ENCODE data around the gene GGT1.
A peak's percentile ranks its signal among the peaks of the same experiment; 100 is the strongest.
"Not testable (repeated sequence)": the region's sequence is repeated elsewhere in the genome, so short reads cannot be mapped to it uniquely, and the experiment has no call there.

GGT1 gene

DNA sequence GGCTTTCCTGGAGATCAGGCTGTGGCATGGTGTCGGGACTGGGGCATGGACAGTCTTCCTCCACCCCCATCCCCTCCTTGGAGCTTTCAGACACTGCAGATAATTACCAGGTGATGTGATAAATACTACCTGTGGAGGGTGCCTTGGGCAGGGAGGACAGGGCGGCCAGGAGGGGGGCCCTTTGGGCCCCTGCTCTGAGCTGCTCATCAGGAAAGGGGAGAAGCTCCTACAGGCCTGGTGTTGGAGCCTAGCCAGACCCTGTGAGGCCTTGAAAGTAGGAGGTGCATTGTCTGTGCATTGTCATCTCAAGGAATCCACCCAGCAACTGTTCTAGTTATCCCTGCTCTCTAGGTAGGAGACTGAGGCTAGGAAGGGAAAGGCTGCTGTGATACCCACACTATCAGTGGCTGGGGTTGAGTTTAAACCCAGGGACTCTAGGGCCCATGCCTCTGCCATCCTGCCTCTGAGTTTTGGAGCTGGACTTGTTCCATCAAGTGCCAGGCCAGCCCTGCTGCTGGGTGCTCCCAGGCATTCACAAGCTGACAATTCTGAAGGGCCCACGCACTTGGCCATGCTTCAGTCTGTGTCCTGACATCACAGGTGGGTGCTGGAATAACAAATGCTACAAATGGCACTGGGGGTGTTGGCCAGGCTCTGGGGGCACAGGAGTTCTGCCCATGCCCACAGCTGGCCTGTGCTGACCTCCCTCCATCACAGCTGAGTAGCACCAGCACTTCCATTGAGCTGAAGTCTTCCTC lies 2.9 kb upstream of the GGT1 start:
- not testable (repeated sequence) for DNase-seq (ENCODE audit: low read depth)

DNA sequence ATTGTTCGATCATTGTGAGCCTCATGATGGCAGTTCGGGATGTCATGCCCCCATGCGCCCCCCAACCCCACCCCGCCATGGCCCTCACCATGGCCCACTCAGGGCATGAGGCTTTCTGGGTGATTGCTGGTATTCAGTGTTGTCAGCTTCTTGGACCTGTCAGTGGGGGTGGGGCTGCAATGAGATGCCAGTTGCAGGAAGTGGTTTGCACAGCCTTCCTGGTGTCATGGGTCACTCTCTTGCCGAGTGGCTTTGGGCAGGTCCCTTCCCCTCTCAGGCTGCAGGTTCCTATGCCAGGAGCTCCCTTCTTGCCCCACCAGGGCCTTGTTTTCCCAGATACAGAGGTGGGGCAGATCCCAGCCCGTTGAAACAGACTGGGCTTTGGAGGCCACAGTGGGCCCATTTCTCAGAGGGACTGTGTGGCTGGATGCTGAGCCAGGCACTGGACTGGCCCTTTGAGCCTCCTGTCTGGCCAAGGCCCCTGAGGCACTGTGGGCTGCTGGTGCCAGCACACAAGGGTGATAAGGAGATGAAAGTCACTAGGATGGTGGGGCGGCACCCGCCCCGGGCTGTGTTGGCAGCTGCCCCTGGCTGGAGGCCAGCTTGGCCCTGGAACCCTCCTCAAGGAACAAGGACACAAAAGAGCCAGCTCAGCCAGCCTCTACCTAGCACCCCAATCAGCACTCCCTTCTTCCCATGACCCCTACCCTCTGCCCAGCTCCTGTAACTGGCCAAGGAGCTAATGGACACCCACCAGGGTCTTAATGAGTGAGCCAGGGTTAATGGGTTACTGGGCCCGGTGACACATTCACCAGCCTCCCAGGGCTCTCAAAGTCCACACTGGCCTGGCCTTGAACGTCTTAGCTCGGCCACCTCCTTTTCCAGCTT lies 1.5 kb upstream of the GGT1 start:
- DNase-seq (ENCODE audit: low read depth), result no peak

DNA sequence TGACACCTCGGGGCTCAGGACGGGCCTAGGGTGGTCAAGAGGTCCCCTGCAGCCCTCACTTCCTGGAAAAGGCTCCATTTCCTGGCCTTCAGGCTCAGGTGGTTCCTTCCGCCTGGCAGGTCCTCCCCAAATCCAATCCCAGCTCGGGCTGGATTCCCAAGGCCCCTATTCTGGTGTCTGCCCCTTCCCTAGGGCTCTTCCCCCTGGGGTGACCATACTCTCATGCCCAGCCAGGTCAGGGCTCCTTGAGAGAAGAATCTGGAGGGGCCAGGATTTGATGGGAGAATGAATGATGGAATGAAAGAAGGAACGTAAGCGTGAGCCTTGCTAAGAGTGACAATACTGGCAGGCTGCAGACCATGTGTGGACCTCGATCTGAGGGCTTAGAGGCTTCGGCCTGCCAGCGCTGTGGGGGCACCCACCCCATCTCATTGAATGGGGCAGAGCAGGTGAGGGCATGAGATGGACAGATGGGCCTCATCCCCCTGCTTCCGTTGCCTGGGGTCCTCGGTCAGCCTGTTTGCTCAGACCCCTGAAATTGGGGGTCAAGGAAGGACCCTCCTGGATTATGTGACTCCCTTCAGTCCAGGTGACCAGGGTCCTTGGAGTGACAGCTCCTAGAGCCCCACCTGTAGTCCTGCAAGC lies 766 bp upstream of the GGT1 start:
- DNase-seq (ENCODE audit: low read depth), result not testable (repeated sequence)

DNA sequence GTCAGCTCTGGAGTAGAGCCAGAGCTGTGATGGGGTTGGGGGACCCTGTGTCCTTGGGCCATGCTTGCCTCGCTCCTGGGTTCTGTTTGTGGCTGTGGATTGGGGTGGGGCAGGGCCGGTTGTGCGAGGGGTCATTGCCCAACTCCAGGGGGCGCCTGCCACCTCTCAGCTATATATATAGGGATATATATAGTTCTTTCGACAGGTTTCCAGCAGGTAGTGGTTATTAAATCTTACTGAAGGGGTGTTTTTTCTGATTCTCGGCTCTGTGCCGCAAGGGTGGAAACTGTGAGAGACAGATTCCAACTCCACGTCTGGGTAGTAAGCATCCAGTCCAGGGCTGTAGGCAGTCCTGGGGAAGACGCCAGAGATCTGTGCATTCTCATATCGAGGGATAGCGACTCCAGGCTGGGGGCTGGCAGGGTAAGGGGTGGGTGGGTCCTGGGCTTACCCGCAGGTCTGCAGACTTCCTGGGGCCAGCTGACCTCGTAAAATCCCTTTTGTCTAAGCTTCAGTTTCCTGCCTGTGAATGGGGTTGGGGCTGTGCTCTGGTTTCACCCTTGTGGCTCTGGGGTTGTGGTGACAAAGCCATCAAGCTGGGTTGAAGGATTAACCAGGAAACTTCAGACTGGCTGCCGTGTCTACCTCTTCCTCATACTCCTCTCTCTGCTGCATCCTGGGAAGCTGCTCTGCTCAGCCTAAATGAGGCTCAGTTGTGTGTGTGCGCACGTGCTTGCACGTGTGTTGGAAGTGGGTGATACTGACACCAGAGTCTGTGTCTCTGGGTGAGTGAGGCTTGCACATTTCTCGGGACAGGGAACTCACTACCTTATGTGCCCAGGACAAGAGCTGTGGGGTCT lies 1.0 kb downstream of the GGT1 start:
- DNase-seq (ENCODE audit: low read depth), result not testable (repeated sequence)

DNA sequence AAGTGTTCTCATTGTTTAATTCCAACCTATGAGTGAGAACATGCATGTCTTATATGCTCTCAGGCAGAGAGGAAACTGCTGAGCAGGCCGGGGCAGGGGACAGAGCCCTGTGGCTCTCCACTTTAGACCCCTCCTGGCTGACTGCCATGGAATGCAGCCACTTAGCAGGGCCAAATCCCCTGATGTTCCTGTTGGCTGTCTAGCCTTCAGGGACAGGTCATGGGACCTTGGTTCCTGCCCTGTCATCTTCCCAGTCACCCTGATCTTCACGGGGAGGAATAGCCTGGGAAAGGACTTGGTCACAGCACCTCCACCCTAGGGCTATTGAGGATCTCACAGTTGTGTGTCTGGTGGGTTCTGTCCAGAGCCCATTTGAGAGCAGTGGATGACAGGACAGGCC lies 3.3 kb downstream of the GGT1 start:
- not testable (repeated sequence) for DNase-seq (ENCODE audit: low read depth)

DNA sequence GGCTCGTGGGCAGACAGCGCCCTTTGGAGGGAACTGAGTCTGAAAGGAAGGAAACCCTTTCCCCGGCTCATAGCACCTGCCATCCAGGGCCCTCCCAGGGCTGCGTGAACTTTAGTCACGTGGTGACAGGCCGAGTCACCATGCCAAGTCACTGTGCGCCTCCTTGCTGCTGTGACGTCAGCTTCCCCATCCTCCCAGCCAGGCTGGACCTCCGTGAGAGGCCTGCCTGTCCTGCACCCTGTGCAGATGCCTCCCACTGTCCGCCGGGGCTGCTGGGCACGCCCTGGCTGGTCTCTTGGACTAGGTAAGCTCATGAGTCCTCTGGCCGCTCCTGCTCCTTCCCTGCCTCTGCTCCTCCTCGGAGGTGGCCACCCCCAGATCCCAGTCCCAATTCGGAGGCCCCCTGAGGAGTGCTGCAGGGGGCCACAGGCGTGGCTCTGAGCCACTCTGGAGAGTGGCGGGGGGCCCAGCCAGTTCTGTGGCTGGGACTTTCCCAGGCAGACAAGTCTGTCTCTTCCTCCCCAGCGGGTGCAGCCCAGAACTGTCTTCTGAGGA lies 4.5 kb downstream of the GGT1 start:
- DNase-seq (ENCODE audit: low read depth), result peak; percentile 23

DNA sequence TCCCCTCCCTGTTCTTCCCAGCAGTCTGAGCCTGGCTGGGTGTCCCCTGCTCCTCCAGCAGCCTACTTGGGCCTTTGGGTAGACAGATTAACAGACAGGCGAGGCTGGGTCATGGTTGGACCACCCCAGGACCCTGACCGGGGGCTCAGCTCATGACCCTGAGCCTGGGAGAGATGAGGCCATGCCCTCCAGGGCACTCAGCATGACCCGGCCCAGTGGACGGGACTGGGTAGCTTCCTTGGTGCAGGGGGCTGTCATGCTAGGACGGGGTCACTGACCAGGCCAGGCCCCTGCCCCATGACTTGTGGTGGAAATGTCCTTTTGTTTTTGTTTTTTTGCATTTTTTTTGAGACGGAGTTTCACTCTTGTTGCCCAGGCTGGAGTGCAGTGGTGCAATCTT lies 5.3 kb downstream of the GGT1 start:
- DNase-seq (ENCODE audit: low read depth), result not testable (repeated sequence)

DNA sequence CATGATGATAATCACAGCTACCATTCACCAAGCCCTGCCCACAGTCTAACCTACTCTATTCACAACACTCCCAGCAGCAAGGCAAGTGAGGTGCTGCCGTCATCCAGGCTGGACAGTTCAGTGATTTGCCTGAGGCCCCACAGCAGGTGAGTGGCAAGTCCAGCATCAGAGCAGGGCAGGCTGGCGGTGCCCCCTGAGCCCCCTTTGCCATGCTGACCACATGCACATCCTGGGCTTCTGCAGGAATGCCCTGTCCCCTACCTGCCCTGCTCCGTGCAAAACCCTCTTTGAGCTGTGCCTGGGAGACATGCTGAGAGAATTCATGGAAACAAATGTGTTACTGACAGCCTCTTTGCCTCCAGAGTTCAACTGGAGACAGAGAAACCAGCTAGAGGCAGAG lies 6.9 kb downstream of the GGT1 start:
- not testable (repeated sequence) for DNase-seq (ENCODE audit: low read depth)

DNA sequence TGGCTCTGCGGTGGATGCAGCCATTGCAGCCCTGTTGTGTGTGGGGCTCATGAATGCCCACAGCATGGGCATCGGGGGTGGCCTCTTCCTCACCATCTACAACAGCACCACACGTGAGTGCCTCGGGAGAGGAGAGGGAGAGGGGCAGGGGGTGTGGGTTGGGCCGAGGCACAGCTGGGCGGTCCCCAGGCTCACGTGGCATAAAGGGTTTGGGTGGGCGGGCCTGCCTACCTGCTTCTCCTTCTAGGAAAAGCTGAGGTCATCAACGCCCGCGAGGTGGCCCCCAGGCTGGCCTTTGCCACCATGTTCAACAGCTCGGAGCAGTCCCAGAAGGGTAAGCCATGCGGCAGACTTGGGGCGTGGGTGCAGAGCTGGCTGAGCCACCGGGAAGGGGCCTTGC lies 11.8 kb downstream of the GGT1 start:
- not testable (repeated sequence) for DNase-seq (ENCODE audit: low read depth)

DNA sequence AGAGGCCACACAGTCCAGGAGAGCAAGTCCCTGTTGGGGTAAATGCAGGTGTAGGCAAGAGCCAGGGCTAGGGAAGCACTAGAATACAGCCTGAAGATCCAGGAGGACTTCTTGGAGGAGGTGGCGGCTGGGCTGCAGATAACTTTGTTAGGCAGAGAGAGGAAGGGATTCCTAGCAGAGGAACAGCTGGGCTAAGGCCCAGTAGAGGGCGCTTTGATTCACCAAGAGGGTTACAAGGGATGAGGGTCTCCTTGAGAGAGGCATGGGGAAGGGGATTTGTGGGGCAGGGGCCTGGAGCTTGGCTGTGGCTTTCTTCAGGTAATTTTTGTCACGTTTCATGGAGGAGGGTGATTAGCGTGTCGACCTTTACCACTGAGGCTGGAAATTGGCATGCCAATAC lies 18.3 kb downstream of the GGT1 start:
- DNase-seq (ENCODE audit: low read depth), result not testable (repeated sequence)

DNA sequence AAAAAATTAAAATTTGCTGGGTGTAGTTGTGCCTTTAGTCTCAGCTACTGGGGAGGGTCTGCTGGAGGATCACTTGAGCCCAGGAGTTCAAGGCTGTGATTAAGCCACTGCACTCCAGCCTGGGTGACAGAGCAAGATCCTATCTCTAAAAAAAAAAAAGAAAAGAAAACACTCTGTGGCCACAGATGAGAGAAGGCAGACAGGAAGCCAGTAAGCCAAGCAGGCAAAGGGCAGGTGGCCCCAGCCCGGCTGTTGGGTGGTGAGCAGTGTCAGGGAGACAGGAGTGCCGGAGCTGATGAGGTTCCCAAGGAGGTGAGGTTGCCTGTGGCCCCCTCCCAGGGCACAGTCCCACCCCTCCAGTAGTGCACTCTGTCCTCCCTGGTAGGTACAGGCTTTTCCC lies 19.6 kb downstream of the GGT1 start:
- DNase-seq (ENCODE audit: low read depth), result not testable (repeated sequence)

DNA sequence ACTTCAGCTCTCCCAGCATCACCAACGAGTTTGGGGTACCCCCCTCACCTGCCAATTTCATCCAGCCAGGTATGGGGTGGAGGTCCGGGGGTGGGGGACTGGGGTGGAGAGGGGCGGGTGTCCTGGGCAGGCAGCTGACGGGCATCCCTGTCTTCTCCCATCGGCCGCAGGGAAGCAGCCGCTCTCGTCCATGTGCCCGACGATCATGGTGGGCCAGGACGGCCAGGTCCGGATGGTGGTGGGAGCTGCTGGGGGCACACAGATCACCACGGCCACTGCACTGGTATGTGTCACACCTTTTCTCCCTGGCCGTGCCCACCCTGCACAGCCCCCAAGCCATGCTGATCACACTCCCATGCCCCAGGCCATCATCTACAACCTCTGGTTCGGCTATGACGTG lies 24.9 kb downstream of the GGT1 start:
- not testable (repeated sequence) for DNase-seq (ENCODE audit: low read depth)

DNA sequence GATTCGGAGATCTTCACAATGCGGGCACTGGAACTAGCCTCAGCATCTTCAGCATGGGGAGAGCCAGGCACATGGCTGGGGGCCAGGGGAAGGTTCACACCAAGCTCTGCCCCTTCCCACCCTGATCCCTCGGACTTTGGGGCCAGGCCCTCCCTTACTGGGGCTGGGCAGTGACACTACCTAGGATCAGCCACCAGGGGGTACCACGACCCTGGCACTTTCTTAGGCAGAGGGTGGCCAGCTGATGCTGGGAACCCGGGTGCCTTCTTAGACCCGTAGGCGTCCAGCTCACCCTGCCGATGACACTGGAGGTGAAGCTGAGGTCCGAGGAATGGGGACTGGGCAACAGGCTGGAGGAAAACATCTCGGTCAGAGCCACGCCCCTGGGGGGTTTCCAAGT lies 26.1 kb downstream of the GGT1 start:
- not testable (repeated sequence) for DNase-seq (ENCODE audit: low read depth)

DNA sequence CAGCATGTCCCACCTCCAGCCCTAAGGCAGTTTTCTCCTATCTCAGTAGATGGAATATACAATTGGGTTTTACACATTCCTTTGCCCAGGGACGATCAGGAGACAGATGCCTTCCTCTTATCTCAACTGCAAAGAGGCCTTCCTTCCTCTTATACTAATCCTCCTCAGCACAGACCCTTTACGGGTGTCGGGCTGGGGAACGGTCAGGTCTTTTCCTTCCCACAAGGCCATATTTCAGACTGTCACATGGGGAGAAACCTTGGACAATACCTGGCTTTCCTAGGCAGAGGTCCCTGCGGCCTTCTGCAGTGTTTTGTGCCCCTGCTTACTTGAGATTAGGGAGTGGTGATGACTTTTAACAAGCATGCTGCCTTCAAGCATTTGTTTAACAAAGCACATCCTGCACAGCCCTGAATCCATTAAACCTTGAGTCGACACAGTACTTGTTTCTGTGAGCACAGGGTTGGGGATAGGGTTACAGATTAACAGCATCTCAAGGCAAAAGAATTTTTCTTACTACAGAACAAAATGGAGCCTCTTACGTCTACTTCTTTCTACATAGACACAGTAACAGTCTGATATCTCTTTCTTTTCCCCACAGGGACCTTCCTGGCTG lies 27.9 kb downstream of the GGT1 start:
- DNase-seq (ENCODE audit: low read depth), result not testable (repeated sequence)

DNA sequence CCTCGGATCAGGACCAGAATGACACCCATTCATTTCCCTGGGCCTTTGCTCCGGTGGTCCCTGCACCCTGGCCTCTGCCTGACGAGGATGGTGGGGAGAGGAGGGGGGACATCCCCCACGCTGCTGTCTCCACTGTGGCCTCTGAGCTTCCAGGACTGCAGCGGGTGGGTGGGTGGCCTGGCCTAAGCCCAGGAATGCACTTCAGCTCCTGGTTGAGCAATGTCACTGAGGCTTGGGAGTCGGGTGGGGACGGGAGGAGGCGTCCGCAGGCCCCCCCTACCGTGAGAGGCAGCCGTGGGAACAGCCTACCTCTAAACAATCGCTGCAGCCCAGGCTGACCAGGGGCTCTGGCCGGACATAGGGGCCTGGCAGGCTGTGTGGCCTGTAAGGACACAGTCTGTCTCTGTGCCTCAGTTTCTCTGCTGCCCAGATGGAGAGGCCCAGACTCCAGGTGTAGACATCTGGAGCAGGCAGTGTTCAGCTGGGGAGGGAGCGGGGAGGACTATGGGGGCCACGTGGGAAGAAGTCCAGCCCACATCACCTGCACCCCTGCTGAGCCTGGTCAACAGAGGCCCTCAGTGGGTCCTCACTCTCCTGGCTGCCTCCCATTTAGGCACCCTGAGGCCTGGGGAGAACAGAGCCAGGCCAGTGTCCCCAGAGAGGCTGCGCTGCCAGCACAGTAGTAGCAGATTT lies 28.6 kb downstream of the GGT1 start:
- DNase-seq (ENCODE audit: low read depth), result not testable (repeated sequence)

DNA sequence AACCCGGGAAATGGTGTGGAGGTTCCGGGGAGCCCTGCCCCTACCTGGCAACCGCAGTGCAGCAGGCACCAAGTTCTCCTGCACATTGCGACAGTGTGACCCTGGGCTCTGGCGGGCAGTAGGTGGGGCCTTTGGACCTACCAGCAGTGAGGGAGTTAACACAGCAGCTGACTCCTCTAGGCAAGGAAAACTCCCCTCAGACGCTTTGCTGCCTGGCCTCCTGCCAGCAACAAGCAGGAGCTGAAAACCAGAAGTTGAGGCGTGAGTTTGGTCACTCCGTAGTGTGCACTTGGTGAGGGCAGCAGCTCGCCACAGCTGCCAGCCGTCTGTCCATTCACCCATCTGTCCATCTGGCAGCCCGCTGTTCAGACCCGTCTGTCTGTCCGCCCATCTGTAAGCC lies 29.6 kb downstream of the GGT1 start:
- DNase-seq (ENCODE audit: low read depth), result not testable (repeated sequence)

DNA sequence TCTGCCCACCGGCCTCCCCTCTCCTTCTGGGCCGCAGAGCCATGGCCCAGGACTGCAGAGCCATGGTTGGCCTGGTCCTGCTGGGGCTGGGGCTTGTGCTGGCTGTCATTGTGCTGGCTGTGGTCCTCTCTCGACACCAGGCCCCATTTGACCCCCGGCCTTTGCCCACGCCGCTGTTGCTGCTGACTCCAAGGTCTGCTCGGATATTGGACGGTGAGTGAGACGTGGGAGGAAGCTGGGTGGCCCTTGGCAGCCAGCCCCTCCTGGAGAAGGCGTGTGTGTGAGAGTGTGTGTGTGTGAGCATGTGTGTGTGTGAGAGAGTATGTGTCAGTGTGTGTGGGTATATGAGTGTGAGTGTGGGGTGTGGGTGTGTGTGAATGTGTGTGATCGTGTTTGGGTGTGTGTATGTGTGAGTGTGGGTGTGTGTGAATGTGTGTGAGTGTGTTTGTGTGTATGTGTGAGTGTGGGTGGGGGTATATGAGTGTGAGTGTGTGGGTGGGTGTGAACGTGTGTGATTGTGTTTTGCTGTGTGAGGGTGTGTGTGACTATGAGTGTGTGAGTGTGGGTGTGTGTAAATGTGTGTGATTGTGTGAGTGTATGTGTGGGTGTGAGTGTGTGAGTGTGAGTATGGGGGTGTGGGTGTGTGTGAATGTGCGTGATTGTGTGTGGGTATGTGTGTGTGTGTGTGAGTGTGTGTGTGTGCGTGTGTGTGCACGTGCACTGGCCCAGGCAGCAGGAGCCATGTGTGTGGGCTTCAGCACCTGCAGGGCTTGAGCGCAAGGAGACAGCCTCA lies 30.4 kb downstream of the GGT1 start:
- DNase-seq (ENCODE audit: low read depth), result not testable (repeated sequence)

DNA sequence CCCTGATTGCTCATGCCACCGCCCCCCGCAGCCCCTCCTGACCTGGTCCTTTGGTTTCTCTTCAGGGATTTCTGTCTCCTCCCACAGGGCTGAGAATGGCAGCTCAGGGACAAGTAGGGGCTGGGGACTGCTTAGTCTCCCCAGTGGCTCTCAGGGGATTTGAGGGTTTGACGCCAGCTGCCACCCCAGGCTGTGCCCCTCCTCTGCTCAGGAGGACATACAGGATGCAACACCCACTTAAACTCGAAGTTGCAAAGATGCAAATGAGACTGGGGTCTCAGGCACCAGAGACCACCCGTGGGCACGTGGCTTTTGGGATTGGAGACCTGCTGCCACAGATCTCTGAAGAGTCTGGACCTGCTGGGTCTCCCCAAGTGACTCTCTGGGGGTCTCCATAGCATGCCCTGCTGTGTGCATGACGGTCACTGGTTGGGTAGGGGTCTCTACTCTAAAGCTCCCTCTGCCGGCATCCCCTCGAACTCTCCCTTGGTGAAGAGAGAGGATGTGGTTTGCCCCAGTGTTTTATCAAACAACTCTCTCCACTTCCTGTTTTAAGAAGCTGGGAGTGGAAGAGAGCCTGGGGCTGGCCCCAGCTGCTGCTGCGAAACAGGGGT lies 31.9 kb downstream of the GGT1 start:
- not testable (repeated sequence) for DNase-seq (ENCODE audit: low read depth)

DNA sequence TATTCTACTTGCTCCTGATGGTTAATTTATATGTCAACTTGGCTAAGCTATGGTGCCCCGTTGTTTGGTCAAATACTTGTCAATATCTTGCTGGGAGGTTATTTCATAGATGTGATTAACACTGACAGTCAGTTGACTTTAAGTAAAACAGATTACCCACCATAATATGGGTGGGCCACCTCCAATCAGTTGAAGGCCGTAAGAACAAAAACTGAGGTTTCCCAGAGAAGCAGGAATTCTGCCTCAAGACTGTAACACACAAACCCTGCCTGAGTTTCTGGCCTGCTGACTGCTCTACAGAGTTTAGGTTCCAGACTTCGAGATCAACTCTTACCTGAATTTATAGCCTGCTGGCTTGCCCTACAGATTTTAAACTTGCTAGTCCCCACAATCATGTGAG lies 33.5 kb downstream of the GGT1 start:
- not testable (repeated sequence) for DNase-seq (ENCODE audit: low read depth)

Measured in T follicular helper cell (primary cell).